Measurements from ENCODE around the gene MOK. TPM values are rescaled to one million over a fixed set of nuclear protein-coding genes. Genes with fewer than 3 reads are reported as not detected.

The MOK gene
- total RNA-seq, 2 experiments from 2014 or later = 2.3 to 2.5 TPM

DNA sequence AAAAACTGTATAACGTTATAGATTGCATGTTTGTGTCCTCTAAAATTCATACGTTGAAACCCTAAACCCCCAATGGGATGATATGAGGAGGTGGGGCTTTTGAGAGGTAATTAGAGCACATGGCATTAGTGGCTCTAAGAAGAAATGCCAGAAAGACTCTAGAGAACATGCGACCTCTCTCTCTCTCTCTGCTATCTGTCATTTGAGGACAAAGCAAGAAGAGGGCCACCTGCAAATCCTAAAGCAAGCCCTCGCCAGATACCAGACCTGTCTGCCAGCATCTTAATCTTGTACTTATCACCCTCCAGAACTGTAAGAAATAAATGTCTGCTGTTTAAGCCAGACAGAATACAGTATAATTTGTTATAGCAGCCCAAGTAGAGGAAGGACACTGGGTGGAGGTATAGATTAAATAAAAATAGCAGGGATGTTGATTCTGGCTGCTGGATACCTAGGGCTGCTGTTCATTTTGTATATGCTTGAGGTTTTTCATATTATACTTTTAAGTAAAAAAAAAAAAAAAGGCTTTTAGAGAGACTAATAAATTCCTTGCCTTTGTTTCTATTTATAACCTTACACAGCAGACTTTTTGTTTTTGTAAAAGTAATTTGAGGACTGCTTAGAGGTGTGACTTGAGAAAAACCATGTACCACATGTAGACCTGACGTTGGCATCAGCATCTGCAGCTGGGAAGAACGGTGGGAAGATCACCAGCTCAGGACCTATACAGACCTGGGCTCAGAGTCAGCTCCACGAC lies 26.9 kb downstream of the MOK start:
- Histone ChIP-seq H3K27ac (ENCODE audit: low read depth in 1 of 2, low read length in 2 of 2) (no peak overlapping the region), H3K9me3 (ENCODE audit: control insufficient read depth in 1 of 2, insufficient read depth in 1 of 2, low read length in 2 of 2) (no peaks in the 10 kb centered on the region), H3K27me3 (ENCODE audit: control insufficient read depth in 1 of 2, insufficient read depth in 2 of 2, low read length in 2 of 2) (no peaks in the 10 kb centered on the region), H3K4me1 (ENCODE audit: insufficient read depth, low read length) (no peaks in the 10 kb centered on the region), H3K36me3 (ENCODE audit: insufficient read depth, low read length) (no peaks in the 10 kb centered on the region), H3K4me3 (ENCODE audit: low read length) (no peak overlapping the region)
- TF ChIP-seq, protein P1, sequence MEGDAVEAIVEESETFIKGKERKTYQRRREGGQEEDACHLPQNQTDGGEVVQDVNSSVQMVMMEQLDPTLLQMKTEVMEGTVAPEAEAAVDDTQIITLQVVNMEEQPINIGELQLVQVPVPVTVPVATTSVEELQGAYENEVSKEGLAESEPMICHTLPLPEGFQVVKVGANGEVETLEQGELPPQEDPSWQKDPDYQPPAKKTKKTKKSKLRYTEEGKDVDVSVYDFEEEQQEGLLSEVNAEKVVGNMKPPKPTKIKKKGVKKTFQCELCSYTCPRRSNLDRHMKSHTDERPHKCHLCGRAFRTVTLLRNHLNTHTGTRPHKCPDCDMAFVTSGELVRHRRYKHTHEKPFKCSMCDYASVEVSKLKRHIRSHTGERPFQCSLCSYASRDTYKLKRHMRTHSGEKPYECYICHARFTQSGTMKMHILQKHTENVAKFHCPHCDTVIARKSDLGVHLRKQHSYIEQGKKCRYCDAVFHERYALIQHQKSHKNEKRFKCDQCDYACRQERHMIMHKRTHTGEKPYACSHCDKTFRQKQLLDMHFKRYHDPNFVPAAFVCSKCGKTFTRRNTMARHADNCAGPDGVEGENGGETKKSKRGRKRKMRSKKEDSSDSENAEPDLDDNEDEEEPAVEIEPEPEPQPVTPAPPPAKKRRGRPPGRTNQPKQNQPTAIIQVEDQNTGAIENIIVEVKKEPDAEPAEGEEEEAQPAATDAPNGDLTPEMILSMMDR (IDR thresholded peaks at IDR 0.05) = no peak
- Mint-ChIP-seq H3K4me1 (ENCODE audit: low read depth) (no peaks in the 10 kb centered on the region), H3K27me3 (no peaks in the 10 kb centered on the region), H3K9me3 (no peaks in the 10 kb centered on the region), H3K4me3 (no peak overlapping the region), H3K27ac (no peak overlapping the region), H3K36me3 (ENCODE audit: low read depth) (no peaks in the 10 kb centered on the region)
- ChIA-PET CTCF (no interaction called here), POLR2A (no interaction called here)
- ATAC-seq (ENCODE audit: poor library complexity) (no peak), DNase-seq (no peak)
- intact Hi-C loops (cut with DNase I, micrococcal nuclease) = no loop called here

DNA sequence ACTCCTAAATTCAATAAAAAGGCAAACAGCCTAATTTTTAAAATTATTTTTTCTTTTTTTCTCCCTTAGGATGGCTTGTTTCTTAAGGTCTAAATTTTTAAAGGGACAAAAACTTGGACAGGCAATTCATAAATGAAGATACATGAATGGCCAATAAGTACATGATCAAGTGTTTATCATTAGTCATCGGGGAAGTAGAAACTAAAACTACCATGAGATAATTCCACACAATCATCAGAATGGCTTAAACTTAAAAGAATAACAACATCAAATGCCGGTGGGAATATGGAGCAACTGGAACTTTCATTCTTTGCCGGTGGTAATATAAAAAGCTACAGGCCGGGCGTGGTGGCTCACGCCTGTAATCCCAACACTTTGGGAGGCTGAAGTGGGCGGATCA lies 29.1 kb downstream of the MOK start:
- H3K27me3 ChIP-seq (ENCODE audit: control insufficient read depth in 1 of 2, insufficient read depth in 2 of 2, low read length in 2 of 2) = no peaks in the 10 kb centered on the region
- Mint-ChIP-seq H3K4me3 (no peak overlapping the region), H3K27me3 (no peaks in the 10 kb centered on the region), H3K27ac (no peak overlapping the region), H3K36me3 (ENCODE audit: low read depth) (no peaks in the 10 kb centered on the region), H3K4me1 (ENCODE audit: low read depth) (no peaks in the 10 kb centered on the region), H3K9me3 (no peaks in the 10 kb centered on the region)
- no peak for ATAC-seq (ENCODE audit: poor library complexity)
- no peaks in the 10 kb centered on the region for H3K9me3 ChIP-seq (ENCODE audit: control insufficient read depth in 1 of 2, insufficient read depth in 1 of 2, low read length in 2 of 2)
- no peak overlapping the region for H3K27ac ChIP-seq (ENCODE audit: low read depth in 1 of 2, low read length in 2 of 2)
- no peaks in the 10 kb centered on the region for H3K4me1 ChIP-seq (ENCODE audit: insufficient read depth, low read length)
- no peaks in the 10 kb centered on the region for H3K36me3 ChIP-seq (ENCODE audit: insufficient read depth, low read length)
- ChIA-PET CTCF (no interaction called here), POLR2A (no interaction called here)
- no peak for DNase-seq
- H3K4me3 ChIP-seq (ENCODE audit: low read length) = no peak overlapping the region
- intact Hi-C loops (cut with DNase I, micrococcal nuclease) = no loop called here
- TF ChIP-seq, protein P1 (IDR thresholded peaks at IDR 0.05) = no peak

- Mint-ChIP-seq H3K4me3 (no peak overlapping the region), H3K27ac (no peak overlapping the region), H3K9me3 (no peaks in the 10 kb centered on the region), H3K36me3 (ENCODE audit: low read depth) (no peaks in the 10 kb centered on the region), H3K27me3 (no peaks in the 10 kb centered on the region), H3K4me1 (ENCODE audit: low read depth) (no peaks in the 10 kb centered on the region)
- intact Hi-C loops (cut with DNase I, micrococcal nuclease) = no loop called here
- no peaks in the 10 kb centered on the region for H3K27me3 ChIP-seq (ENCODE audit: control insufficient read depth in 1 of 2, insufficient read depth in 2 of 2, low read length in 2 of 2)
- ATAC-seq (ENCODE audit: poor library complexity) (no peak), DNase-seq (no peak)
- no peak overlapping the region for H3K4me3 ChIP-seq (ENCODE audit: low read length)
- H3K27ac ChIP-seq (ENCODE audit: low read depth in 1 of 2, low read length in 2 of 2) = no peak overlapping the region
- no peaks in the 10 kb centered on the region for H3K4me1 ChIP-seq (ENCODE audit: insufficient read depth, low read length)
- ChIA-PET CTCF (no interaction called here), POLR2A (no interaction called here)
- no peaks in the 10 kb centered on the region for H3K9me3 ChIP-seq (ENCODE audit: control insufficient read depth in 1 of 2, insufficient read depth in 1 of 2, low read length in 2 of 2)
- no peaks in the 10 kb centered on the region for H3K36me3 ChIP-seq (ENCODE audit: insufficient read depth, low read length)
- TF ChIP-seq, protein P1 (IDR thresholded peaks at IDR 0.05) = no peak
Observed at GRCh38 chr14:102272392-102272791, 32.6 kb downstream of the MOK start.
